Measurements from ENCODE around the gene LRRC2. TPM values are rescaled to one million over a fixed set of nuclear protein-coding genes. Genes with fewer than 3 reads are reported as not detected.
"Not testable (repeated sequence)": the region's sequence is repeated elsewhere in the genome, so short reads cannot be mapped to it uniquely, and the experiment has no call there.

Gene LRRC2
- total RNA-seq, 1 donor = 7.9 TPM

- TF ChIP-seq CTCF (IDR thresholded peaks at IDR 0.05; ENCODE audit: insufficient read depth, low read length) = no peak
- H3K4me3 ChIP-seq (ENCODE audit: low read depth, low read length) = no peak overlapping the region
- DNase-seq (ENCODE audit: low read depth) = no peak
Observed at GRCh38 chr3:46539443-46540005, 26.6 kb downstream of the LRRC2 start.

DNA sequence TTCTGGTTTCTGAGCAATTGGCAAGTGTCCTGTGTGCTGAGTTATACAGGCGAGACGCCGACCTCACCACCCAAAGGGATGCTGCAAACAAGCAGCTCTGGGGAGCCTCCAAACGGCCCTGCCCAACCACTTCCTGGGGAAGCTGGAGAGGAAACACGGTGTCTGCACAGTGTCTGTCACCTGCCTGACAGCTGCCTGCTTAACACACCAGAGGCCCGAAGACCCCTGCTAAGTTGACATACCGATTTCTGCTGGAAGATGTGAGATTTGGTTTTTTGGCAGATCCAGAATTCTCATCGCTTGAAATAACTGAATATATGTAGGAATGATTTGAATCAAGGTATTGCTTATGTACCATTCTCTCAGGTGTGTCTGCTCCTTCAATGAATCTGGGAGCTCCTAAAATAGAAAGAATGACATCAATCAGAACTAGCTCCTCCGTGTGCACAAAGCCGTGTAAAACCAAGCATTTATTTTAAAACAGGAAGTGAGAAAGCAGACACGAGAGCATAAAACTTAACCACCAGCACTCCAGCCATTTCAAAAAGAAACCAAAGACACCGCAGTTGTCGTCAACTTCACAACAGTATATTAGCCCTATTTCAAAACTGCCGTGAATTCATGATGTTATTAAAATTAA lies 27.2 kb downstream of the LRRC2 start:
- no peak for TF ChIP-seq CTCF (IDR thresholded peaks at IDR 0.05; ENCODE audit: insufficient read depth, low read length)
- no peak overlapping the region for H3K4me3 ChIP-seq (ENCODE audit: low read depth, low read length)
- peak; percentile 82 for DNase-seq (ENCODE audit: low read depth)

- not testable (repeated sequence) for DNase-seq (ENCODE audit: low read depth); H3K4me3 ChIP-seq (ENCODE audit: low read depth, low read length)
Observed at GRCh38 chr3:46538425-46538802, 27.7 kb downstream of the LRRC2 start.

GRCh38 chr3:46537779-46538178 lies 28.3 kb downstream of the LRRC2 start:
- TF ChIP-seq CTCF (IDR thresholded peaks at IDR 0.05; ENCODE audit: insufficient read depth, low read length) = no peak

DNA sequence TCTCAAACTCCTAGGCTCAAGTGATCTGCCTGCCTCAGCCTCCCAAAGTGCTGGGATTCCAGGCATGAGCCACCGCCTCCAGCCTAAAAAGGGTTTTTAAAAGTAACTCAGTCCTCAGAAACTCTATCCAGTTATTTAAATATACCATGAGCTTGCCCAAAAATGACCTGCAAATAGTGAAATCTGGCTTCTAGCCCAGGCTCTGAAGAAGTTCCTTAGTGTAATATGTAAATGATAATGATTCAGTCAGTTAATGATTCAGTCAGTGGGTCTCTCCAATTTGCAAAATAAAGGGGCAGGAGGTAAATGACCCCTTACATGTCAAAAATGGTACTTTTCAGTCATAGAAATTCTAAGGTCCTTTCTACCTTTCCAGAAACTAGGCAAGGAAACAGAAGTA lies 28.8 kb downstream of the LRRC2 start:
- TF ChIP-seq CTCF (IDR thresholded peaks at IDR 0.05; ENCODE audit: insufficient read depth, low read length) = no peak
- DNase-seq (ENCODE audit: low read depth) = no peak
- no peak overlapping the region for H3K4me3 ChIP-seq (ENCODE audit: low read depth, low read length)

More at GRCh38 chr3:46537779-46538178, 28.3 kb downstream of the LRRC2 start:
- no peak overlapping the region for H3K4me3 ChIP-seq (ENCODE audit: low read depth, low read length)
- DNase-seq (ENCODE audit: low read depth) = no peak

DNA sequence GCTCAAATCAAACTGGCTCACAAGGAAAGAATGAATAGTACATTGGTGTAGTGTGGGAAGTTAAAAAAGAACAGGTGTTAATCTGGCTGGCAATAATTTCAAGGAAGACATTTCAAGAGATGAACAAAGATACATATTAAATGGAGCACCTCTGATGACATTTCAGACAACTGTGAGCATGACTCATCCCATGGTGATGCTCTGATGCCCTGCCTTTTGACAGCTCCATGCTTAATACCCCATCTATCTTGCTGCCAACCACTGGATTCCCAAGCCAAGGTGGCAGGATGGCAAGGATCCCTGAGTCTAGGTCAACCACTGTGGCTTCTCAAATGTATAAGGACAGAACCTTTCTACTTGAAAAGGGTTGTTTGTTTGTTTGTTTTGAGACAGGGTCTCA lies 29.3 kb downstream of the LRRC2 start:
- no peak for DNase-seq (ENCODE audit: low read depth)
- H3K4me3 ChIP-seq (ENCODE audit: low read depth, low read length) = no peak overlapping the region
- no peak for TF ChIP-seq CTCF (IDR thresholded peaks at IDR 0.05; ENCODE audit: insufficient read depth, low read length)

DNA sequence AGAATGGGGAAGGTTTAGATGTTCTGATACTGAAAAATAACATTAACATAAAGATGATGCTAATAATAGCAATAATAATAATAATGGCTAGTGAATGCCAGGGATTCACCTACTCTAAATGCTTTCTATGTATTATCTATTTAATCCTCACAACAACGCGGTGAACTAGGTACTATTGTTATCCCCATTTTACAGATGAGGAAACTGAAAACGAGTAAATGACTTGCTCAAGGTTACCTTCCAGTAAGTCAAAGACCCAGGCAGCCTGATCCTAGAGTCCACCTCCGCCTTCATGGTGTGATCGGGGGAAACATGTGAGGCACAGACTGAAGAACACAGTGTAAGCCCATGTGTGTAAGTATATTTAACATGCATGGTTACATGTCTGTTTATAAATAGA lies 30.4 kb downstream of the LRRC2 start:
- DNase-seq (ENCODE audit: low read depth) = no peak
- no peak for TF ChIP-seq CTCF (IDR thresholded peaks at IDR 0.05; ENCODE audit: insufficient read depth, low read length)
- H3K4me3 ChIP-seq (ENCODE audit: low read depth, low read length) = no peak overlapping the region

Measured in fibroblast of the aortic adventitia (primary cell).